Measurements from ENCODE around the gene SIPA1. TPM values are rescaled to one million over a fixed set of nuclear protein-coding genes. Genes with fewer than 3 reads are reported as not detected.

Gene SIPA1
- total and polyA plus RNA-seq, 2 of the 13 experiments (the other 11 are each of a cell fraction or from before 2014, with no cell fraction given): 5.8 to 7.7 TPM

GRCh38 chr11:65616575-65617001, 21.3 kb upstream of the SIPA1 start (continued):
- TF ChIP-seq, protein P1, sequence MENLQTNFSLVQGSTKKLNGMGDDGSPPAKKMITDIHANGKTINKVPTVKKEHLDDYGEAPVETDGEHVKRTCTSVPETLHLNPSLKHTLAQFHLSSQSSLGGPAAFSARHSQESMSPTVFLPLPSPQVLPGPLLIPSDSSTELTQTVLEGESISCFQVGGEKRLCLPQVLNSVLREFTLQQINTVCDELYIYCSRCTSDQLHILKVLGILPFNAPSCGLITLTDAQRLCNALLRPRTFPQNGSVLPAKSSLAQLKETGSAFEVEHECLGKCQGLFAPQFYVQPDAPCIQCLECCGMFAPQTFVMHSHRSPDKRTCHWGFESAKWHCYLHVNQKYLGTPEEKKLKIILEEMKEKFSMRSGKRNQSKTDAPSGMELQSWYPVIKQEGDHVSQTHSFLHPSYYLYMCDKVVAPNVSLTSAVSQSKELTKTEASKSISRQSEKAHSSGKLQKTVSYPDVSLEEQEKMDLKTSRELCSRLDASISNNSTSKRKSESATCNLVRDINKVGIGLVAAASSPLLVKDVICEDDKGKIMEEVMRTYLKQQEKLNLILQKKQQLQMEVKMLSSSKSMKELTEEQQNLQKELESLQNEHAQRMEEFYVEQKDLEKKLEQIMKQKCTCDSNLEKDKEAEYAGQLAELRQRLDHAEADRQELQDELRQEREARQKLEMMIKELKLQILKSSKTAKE (CRISPR knock-in tag; IDR thresholded peaks at IDR 0.05; ENCODE audit: borderline replicate concordance): no peak
- TF ChIP-seq ETV6 (CRISPR knock-in tag; conservative IDR thresholded peaks at IDR 0.05) (no peak), CSRNP2 (CRISPR knock-in tag; conservative IDR thresholded peaks at IDR 0.05; ENCODE audit: low read depth) (no peak), TRIM22 (IDR thresholded peaks at IDR 0.05) (no peak), PAF1 (CRISPR knock-in tag; IDR thresholded peaks at IDR 0.05) (peak; percentile 83; the same call in 1 of the 2 replicates), ZFP91 (CRISPR knock-in tag; IDR thresholded peaks at IDR 0.05; ENCODE audit: borderline replicate concordance) (0 out of 2 replicates have a peak, but pooled peaks have one; percentile 19), KDM5B (CRISPR knock-in tag; IDR thresholded peaks at IDR 0.05; ENCODE audit: borderline replicate concordance) (no peak), EHMT2 (IDR thresholded peaks at IDR 0.05; ENCODE audit: borderline replicate concordance, low read depth, low read length) (no peak), ESRRA (CRISPR knock-in tag; IDR thresholded peaks at IDR 0.05; ENCODE audit: low read depth) (no peak; the same call in none of the 2 replicates), ZNF83 (CRISPR knock-in tag; IDR thresholded peaks at IDR 0.05; ENCODE audit: borderline replicate concordance) (no peak), ZNF713 (CRISPR knock-in tag; IDR thresholded peaks at IDR 0.05) (no peak), PLRG1 (conservative IDR thresholded peaks at IDR 0.05) (no peak), HIC2 (CRISPR knock-in tag; IDR thresholded peaks at IDR 0.05; ENCODE audit: low read depth) (no peak), MEIS2 (CRISPR knock-in tag; IDR thresholded peaks at IDR 0.05) (no peak), POLR2A (IDR thresholded peaks at IDR 0.05; ENCODE audit: insufficient read depth in 1 of 2, low read depth in 2 of 2, low read length in 2 of 2) (peak in 1 of 2 experiments; percentile 85; a peak in 2 of 4 replicates)
- TF ChIP-seq, protein P2, sequence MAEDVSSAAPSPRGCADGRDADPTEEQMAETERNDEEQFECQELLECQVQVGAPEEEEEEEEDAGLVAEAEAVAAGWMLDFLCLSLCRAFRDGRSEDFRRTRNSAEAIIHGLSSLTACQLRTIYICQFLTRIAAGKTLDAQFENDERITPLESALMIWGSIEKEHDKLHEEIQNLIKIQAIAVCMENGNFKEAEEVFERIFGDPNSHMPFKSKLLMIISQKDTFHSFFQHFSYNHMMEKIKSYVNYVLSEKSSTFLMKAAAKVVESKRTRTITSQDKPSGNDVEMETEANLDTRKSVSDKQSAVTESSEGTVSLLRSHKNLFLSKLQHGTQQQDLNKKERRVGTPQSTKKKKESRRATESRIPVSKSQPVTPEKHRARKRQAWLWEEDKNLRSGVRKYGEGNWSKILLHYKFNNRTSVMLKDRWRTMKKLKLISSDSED (CRISPR knock-in tag; IDR thresholded peaks at IDR 0.05): no peak
